H1 (cell line): ENCODE data around the gene OR6C4. TPM values are rescaled to one million over a fixed set of nuclear protein-coding genes. Genes with fewer than 3 reads are reported as not detected.

Source experiments
- EGR1 ChIP-seq: IDR thresholded peaks from 2 replicates; pipeline ENCODE4 v1.6.1; 2011; ENCODE audit warnings: low read depth, low read length, borderline replicate concordance
- RXRA ChIP-seq: IDR thresholded peaks from 2 replicates; pipeline ENCODE4 v1.6.1; 2011; ENCODE audit warnings: low read depth, mild to moderate bottlenecking, low read length, moderate library complexity; ENCODE audit not compliant: insufficient read depth
- TAF1 ChIP-seq: IDR thresholded peaks from 2 replicates; pipeline ENCODE4 v1.6.1; 2011; ENCODE audit warnings: mild to moderate bottlenecking, low read depth, low read length
- TAF7 ChIP-seq: optimal IDR thresholded peaks from 2 replicates; pipeline ENCODE3; 2011; ENCODE audit warnings: low read depth, mild to moderate bottlenecking, inconsistent platforms, low read length, moderate library complexity, borderline replicate concordance
- polyA plus RNA-seq, 7 experiments: library from polyadenylated mRNA; depleted of rRNA in 3 of 7; stranded (reverse) in 5 of 7; unstranded in 2 of 7; fragments of >200 nt in 5 of 7; fragments of 200-250 nt in 2 of 7; gene quantifications; 1 replicate in 5 of 7; 2 replicates in 1 of 7; 4 replicates in 1 of 7; pipeline versions ENCODE4 v1.2.1 to v1.2.3, GENCODE V29; 2011 to 2013; ENCODE audit warnings: missing spikeins in 2 of 7, mixed read lengths in 2 of 7
- total RNA-seq: library from RNA; stranded (reverse); fragmentation: NEBNext Ultra II Directional; extraction: Animal tissue kit (Norgen Biotek cat#: 25700); gene quantifications from 2 replicates; pipeline ENCODE4 v1.2.1, GENCODE V29; 2021
- TF ChIP-seq, protein P1 (sequence below): fragments of 300-600 bp; sonication (generic); IDR thresholded peaks from 2 replicates; pipeline ENCODE4 v1.7.1; 2012; ENCODE audit warnings: low read length, moderate library complexity, mild to moderate bottlenecking, inconsistent platforms; ENCODE audit not compliant: insufficient replicate concordance

Gene OR6C4
- total and polyA plus RNA-seq, 2 of the 8 experiments (the other 6 are each of a cell fraction or from before 2014, with no cell fraction given) = not detected

DNA sequence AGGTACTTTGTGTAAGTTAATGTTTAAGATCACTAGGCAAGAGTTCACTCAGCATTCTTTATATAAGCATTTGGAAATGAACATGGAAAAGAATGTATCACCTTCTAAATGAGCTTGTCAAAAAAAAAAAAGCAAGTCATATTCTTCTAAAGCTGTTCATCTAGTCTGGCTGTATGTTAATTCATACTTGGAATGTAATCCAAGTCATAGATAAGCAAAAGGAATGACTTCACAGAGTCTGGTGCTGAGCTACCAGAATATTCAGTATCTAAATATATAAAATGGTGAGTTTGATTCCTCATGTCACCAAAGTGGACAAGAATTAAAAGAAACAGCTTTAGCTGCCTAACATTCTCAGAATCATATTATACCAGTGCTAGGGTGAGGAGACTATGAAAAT lies 4.9 kb downstream of the OR6C4 start (continued):
- TF ChIP-seq, protein P1, sequence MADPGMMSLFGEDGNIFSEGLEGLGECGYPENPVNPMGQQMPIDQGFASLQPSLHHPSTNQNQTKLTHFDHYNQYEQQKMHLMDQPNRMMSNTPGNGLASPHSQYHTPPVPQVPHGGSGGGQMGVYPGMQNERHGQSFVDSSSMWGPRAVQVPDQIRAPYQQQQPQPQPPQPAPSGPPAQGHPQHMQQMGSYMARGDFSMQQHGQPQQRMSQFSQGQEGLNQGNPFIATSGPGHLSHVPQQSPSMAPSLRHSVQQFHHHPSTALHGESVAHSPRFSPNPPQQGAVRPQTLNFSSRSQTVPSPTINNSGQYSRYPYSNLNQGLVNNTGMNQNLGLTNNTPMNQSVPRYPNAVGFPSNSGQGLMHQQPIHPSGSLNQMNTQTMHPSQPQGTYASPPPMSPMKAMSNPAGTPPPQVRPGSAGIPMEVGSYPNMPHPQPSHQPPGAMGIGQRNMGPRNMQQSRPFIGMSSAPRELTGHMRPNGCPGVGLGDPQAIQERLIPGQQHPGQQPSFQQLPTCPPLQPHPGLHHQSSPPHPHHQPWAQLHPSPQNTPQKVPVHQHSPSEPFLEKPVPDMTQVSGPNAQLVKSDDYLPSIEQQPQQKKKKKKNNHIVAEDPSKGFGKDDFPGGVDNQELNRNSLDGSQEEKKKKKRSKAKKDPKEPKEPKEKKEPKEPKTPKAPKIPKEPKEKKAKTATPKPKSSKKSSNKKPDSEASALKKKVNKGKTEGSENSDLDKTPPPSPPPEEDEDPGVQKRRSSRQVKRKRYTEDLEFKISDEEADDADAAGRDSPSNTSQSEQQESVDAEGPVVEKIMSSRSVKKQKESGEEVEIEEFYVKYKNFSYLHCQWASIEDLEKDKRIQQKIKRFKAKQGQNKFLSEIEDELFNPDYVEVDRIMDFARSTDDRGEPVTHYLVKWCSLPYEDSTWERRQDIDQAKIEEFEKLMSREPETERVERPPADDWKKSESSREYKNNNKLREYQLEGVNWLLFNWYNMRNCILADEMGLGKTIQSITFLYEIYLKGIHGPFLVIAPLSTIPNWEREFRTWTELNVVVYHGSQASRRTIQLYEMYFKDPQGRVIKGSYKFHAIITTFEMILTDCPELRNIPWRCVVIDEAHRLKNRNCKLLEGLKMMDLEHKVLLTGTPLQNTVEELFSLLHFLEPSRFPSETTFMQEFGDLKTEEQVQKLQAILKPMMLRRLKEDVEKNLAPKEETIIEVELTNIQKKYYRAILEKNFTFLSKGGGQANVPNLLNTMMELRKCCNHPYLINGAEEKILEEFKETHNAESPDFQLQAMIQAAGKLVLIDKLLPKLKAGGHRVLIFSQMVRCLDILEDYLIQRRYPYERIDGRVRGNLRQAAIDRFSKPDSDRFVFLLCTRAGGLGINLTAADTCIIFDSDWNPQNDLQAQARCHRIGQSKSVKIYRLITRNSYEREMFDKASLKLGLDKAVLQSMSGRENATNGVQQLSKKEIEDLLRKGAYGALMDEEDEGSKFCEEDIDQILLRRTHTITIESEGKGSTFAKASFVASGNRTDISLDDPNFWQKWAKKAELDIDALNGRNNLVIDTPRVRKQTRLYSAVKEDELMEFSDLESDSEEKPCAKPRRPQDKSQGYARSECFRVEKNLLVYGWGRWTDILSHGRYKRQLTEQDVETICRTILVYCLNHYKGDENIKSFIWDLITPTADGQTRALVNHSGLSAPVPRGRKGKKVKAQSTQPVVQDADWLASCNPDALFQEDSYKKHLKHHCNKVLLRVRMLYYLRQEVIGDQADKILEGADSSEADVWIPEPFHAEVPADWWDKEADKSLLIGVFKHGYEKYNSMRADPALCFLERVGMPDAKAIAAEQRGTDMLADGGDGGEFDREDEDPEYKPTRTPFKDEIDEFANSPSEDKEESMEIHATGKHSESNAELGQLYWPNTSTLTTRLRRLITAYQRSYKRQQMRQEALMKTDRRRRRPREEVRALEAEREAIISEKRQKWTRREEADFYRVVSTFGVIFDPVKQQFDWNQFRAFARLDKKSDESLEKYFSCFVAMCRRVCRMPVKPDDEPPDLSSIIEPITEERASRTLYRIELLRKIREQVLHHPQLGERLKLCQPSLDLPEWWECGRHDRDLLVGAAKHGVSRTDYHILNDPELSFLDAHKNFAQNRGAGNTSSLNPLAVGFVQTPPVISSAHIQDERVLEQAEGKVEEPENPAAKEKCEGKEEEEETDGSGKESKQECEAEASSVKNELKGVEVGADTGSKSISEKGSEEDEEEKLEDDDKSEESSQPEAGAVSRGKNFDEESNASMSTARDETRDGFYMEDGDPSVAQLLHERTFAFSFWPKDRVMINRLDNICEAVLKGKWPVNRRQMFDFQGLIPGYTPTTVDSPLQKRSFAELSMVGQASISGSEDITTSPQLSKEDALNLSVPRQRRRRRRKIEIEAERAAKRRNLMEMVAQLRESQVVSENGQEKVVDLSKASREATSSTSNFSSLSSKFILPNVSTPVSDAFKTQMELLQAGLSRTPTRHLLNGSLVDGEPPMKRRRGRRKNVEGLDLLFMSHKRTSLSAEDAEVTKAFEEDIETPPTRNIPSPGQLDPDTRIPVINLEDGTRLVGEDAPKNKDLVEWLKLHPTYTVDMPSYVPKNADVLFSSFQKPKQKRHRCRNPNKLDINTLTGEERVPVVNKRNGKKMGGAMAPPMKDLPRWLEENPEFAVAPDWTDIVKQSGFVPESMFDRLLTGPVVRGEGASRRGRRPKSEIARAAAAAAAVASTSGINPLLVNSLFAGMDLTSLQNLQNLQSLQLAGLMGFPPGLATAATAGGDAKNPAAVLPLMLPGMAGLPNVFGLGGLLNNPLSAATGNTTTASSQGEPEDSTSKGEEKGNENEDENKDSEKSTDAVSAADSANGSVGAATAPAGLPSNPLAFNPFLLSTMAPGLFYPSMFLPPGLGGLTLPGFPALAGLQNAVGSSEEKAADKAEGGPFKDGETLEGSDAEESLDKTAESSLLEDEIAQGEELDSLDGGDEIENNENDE = no peak
- TF ChIP-seq TAF1 (no peak), RXRA (no peak), EGR1 (no peak), TAF7 (no peak)
